Naive B cell (primary cell): ENCODE measurements around the gene CASP6. TPM values are rescaled to one million over a fixed set of nuclear protein-coding genes. Genes with fewer than 3 reads are reported as not detected.
A peak's percentile ranks its signal among the peaks of the same experiment; 100 is the strongest.

Source experiments
- ATAC-seq, 2 donors: fragments of 150-1000 bp; cut with Tn5 transposase; 2 replicates each; pipeline ENCODE4 v1.10.0; 2021; ENCODE audit warnings: low read depth in 2 of 2, mild to moderate bottlenecking in 2 of 2, moderate library complexity in 2 of 2
- DNase-seq: peaks from one replicate; pipeline ENCODE4 v3.0.0; 2022
- H3K27ac Mint-ChIP-seq, 6 donors: one replicate each; pipeline ENCODE4 v1.8.0; 2020 to 2022; ENCODE audit warnings: mild to moderate bottlenecking in 6 of 6, mixed read lengths in 6 of 6, moderate library complexity in 5 of 6, inconsistent platforms in 2 of 6
- H3K27me3 Mint-ChIP-seq, 3 donors: one replicate each; pipeline ENCODE4 v1.8.0; 2021 to 2022; ENCODE audit warnings: mixed read lengths in 3 of 3, mild to moderate bottlenecking in 1 of 3
- H3K36me3 Mint-ChIP-seq, 2 donors: one replicate each; pipeline ENCODE4 v1.8.0; 2020 to 2022; ENCODE audit warnings: mixed read lengths in 2 of 2, inconsistent platforms in 1 of 2, mild to moderate bottlenecking in 1 of 2
- H3K4me1 Mint-ChIP-seq, 3 donors: one replicate each; pipeline ENCODE4 v1.8.0; 2020 to 2022; ENCODE audit warnings: mixed read lengths in 3 of 3, inconsistent platforms in 1 of 3, mild to moderate bottlenecking in 1 of 3, moderate library complexity in 1 of 3
- H3K4me3 Mint-ChIP-seq, 8 donors: one replicate each; pipeline ENCODE4 v1.8.0; 2020 to 2022; ENCODE audit warnings: mild to moderate bottlenecking in 8 of 8, mixed read lengths in 8 of 8, moderate library complexity in 8 of 8, inconsistent platforms in 2 of 8
- H3K9me3 Mint-ChIP-seq, 7 donors: one replicate each; pipeline ENCODE4 v1.8.0; 2020 to 2022; ENCODE audit warnings: mixed read lengths in 7 of 7, mild to moderate bottlenecking in 5 of 7, inconsistent platforms in 2 of 7, moderate library complexity in 1 of 7
- polyA plus RNA-seq, 6 donors: library from polyadenylated mRNA; unstranded; fragments of 300-500 nt; fragmentation: Illumina TruSeq; gene quantifications; one replicate each; pipeline ENCODE4 v1.2.3, GENCODE V29; 2021; ENCODE audit warnings: low read depth in 6 of 6

The CASP6 gene
- polyA plus RNA-seq, 6 donors from 2014 or later: 7.4 to 20.4 (median 16.0) TPM

GRCh38 chr4:109648997-109649575 lies 54.2 kb downstream of the CASP6 start:
- Mint-ChIP-seq H3K27me3 (no peaks in the 10 kb centered on the region), H3K36me3 (peaks cover 8 to 34% of the 10 kb centered on the region in 2 donors), H3K4me1 (peaks cover 22 to 27% (median 26%) of the 10 kb centered on the region in 3 donors), H3K9me3 (peaks cover 0 to 24% (median 17%) of the 10 kb centered on the region in 7 donors), H3K27ac (peak overlapping the region in 2 of 6 donors; percentile 5 to 75), H3K4me3 (peak overlapping the region in 6 of 8 donors; percentile 8 to 53 (median 42))
- ATAC-seq (no peak), DNase-seq (no peak)

DNA sequence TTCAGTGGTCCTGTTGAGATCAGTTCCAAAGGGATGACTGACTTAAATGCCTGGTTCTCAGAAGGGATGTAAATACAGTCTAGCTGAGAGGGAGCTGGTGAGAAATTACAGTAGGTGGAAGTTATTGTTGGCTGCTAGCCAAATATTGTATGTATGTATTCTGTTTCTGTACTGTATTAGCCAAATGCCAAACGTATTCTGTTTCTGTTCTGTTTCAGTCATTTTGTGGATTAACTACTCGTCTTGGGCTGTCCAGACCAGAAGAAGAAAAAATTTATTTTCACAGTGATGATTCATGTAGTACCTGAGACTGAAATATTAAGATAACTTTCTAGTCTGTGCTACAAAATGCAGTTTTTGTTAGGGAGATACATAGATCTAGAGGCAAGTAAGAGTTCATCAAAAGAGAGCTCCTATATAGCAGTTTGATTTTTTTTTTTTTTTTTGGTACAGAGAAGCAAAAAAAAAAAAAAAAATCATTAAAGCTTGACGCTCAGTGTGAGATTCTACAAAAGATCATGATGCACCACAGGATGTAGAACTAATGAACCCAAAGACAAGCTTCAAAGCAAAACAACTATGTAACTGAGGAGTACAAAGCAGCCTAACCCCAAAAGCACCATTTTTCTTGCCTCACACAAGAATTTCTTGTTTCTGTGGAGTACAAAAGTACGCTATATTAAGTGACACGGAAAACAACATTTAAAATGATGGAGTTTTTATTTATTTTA lies 54.8 kb downstream of the CASP6 start:
- peak overlapping the region in 3 of 8 donors; percentile 12 to 35 (median 26) for H3K4me3 Mint-ChIP-seq
- peaks cover 8 to 34% of the 10 kb centered on the region in 2 donors for H3K36me3 Mint-ChIP-seq
- peak in 1 of 2 donors; percentile 46 for ATAC-seq
- peak overlapping the region in 2 of 6 donors; percentile 5 to 31 for H3K27ac Mint-ChIP-seq
- peaks cover 0 to 24% (median 17%) of the 10 kb centered on the region in 7 donors for H3K9me3 Mint-ChIP-seq
- DNase-seq: no peak
- peaks cover 20 to 27% (median 26%) of the 10 kb centered on the region in 3 donors for H3K4me1 Mint-ChIP-seq
- no peaks in the 10 kb centered on the region for H3K27me3 Mint-ChIP-seq

DNA sequence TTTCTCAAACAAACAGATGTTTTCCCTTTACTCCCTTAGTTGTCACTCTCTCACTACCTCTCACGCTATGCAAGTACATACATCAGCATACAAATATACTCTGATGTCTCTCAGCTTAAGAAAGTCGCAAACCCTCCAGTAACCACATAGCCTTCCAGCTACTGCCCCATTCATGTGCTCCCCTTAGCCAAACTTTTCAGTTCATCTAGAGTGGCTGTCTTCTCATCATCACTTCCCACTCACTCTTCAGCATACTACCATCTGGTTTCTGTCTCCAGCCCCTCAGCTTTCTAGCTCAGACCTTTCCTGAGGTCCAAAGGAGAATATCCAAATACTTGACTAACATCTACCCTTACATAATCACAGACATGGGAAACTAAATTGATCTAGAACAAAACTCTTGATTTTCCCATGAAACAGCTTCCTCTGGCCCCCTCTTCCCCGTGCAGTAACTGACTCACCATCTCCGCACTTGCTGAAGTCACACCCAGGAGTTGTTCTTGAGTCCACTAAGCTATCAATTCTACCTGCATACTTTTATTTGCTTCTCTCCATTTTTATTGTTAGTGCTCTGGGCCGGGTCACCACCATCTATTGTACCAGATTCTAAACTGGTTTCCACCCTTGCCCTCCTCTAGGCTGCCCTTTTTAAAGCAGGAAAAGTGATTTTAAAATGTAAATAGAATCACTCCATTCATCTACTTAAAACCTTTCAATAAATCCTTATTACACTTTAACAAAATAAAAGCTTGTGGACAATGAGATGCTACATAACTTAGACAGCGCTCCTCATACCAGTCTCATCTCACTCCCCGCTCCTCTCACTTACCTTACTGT lies 57.2 kb downstream of the CASP6 start:
- peaks cover 0 to 12% (median 5%) of the 10 kb centered on the region in 7 donors for H3K9me3 Mint-ChIP-seq

GRCh38 chr4:109640644-109641043 lies 62.6 kb downstream of the CASP6 start:
- Mint-ChIP-seq H3K9me3 (peaks cover 0 to 8% (median 4%) of the 10 kb centered on the region in 7 donors), H3K27ac (peak overlapping the region in 3 of 6 donors; percentile 2 to 99 (median 70)), H3K4me3 (peak overlapping the region in 2 of 8 donors; percentile 2 to 33), H3K4me1 (peaks cover 18 to 32% (median 24%) of the 10 kb centered on the region in 3 donors), H3K27me3 (no peaks in the 10 kb centered on the region), H3K36me3 (peaks cover 15 to 18% of the 10 kb centered on the region in 2 donors)
- DNase-seq (peak; percentile 10), ATAC-seq (peak; percentile 50 to 67)

More for the DNA sequence above, 57.2 kb downstream of the CASP6 start:
- H3K36me3 Mint-ChIP-seq: peaks cover 0 to 23% of the 10 kb centered on the region in 2 donors
- no peak for ATAC-seq
- no peak overlapping the region for H3K4me3 Mint-ChIP-seq
- H3K27ac Mint-ChIP-seq: no peak overlapping the region
- H3K27me3 Mint-ChIP-seq: no peaks in the 10 kb centered on the region
- H3K4me1 Mint-ChIP-seq: peaks cover 22 to 32% (median 30%) of the 10 kb centered on the region in 3 donors
- DNase-seq: no peak

Other genes with a start within 250 kb of the CASP6 start
- gene MCUB, start 143.2 kb downstream of the CASP6 start, polyA plus RNA-seq: 100 to 1,000 TPM; 118 to 213 (median 145) TPM
- gene PLA2G12A, start 26.6 kb upstream of the CASP6 start, polyA plus RNA-seq: 10 to 100 TPM; 16.0 to 37.6 (median 26.5) TPM
- not detected for gene CFI, start 98.6 kb upstream of the CASP6 start, polyA plus RNA-seq
- 10 to 100 TPM; 10.3 to 18.6 (median 13.6) TPM for gene GAR1, start 112.3 kb upstream of the CASP6 start, polyA plus RNA-seq
- under 1 TPM in 1 of 6 donors, not detected in 5; 0.23 TPM for gene RRH, start 124.5 kb upstream of the CASP6 start, polyA plus RNA-seq
- gene LRIT3, start 144.7 kb upstream of the CASP6 start, polyA plus RNA-seq: not detected
- under 1 TPM in 3 of 6 donors, not detected in 3; 0.36 to 0.94 (median 0.44) TPM for gene EGF, start 209.4 kb upstream of the CASP6 start, polyA plus RNA-seq